ENCODE measurements around the gene TBL1XR1.

- TF ChIP-seq CTCF (IDR thresholded peaks at IDR 0.05; ENCODE audit: insufficient read depth, low read length, poor library complexity, severe bottlenecking) (no peak), EZH2phosphoT487 (conservative IDR thresholded peaks at IDR 0.05; ENCODE audit: low read length) (no peak)
Measured at GRCh38 chr3:177193688-177194268, 3.5 kb downstream of the TBL1XR1 start.
